Parathyroid adenoma (tissue), 2 donors: ENCODE data around the gene GRIK1.

ENCODE experiments used
- H2AFZ ChIP-seq: fragments of 300-600 bp; sonication (generic); one replicate; pipeline ENCODE4 v1.7.0; 2017; ENCODE audit warnings: antibody characterized with exemption, mild to moderate bottlenecking
- H3K27ac ChIP-seq: fragments of 300-600 bp; sonication (generic); one replicate; pipeline ENCODE4 v1.7.0; 2017
- H3K27me3 ChIP-seq: fragments of 300-600 bp; sonication (generic); one replicate; pipeline ENCODE4 v1.7.0; 2017; ENCODE audit warnings: low read length; ENCODE audit not compliant: control insufficient read depth, insufficient read depth
- H3K36me3 ChIP-seq: fragments of 300-600 bp; sonication (generic); one replicate; pipeline ENCODE4 v1.7.0; 2017; ENCODE audit warnings: low read length; ENCODE audit not compliant: control insufficient read depth, insufficient read depth
- H3K4me1 ChIP-seq: fragments of 300-600 bp; sonication (generic); one replicate; pipeline ENCODE4 v1.7.0; 2017; ENCODE audit warnings: control low read depth
- H3K4me2 ChIP-seq: fragments of 300-600 bp; sonication (generic); one replicate; pipeline ENCODE4 v1.7.0; 2017; ENCODE audit warnings: low read length
- H3K4me3 ChIP-seq: fragments of 300-600 bp; sonication (generic); one replicate; pipeline ENCODE4 v1.7.0; 2017; ENCODE audit warnings: low read depth, low read length
- H3K79me2 ChIP-seq: fragments of 300-600 bp; sonication (generic); one replicate; pipeline ENCODE4 v1.7.0; 2017; ENCODE audit warnings: control low read depth
- H3K9ac ChIP-seq: fragments of 300-600 bp; sonication (generic); one replicate; pipeline ENCODE4 v1.7.0; 2017; ENCODE audit warnings: mild to moderate bottlenecking
- H3K9me3 ChIP-seq: fragments of 300-600 bp; sonication (generic); one replicate; pipeline ENCODE4 v1.7.0; 2017; ENCODE audit warnings: low read length; ENCODE audit not compliant: control insufficient read depth
- CTCF ChIP-seq: fragments of 300-600 bp; sonication (generic); IDR thresholded peaks from one replicate; pipeline ENCODE4 v1.7.0; 2017; ENCODE audit warnings: antibody characterized with exemption, mild to moderate bottlenecking
- donor health status: primary hyperparathyroidism.

Gene GRIK1

DNA sequence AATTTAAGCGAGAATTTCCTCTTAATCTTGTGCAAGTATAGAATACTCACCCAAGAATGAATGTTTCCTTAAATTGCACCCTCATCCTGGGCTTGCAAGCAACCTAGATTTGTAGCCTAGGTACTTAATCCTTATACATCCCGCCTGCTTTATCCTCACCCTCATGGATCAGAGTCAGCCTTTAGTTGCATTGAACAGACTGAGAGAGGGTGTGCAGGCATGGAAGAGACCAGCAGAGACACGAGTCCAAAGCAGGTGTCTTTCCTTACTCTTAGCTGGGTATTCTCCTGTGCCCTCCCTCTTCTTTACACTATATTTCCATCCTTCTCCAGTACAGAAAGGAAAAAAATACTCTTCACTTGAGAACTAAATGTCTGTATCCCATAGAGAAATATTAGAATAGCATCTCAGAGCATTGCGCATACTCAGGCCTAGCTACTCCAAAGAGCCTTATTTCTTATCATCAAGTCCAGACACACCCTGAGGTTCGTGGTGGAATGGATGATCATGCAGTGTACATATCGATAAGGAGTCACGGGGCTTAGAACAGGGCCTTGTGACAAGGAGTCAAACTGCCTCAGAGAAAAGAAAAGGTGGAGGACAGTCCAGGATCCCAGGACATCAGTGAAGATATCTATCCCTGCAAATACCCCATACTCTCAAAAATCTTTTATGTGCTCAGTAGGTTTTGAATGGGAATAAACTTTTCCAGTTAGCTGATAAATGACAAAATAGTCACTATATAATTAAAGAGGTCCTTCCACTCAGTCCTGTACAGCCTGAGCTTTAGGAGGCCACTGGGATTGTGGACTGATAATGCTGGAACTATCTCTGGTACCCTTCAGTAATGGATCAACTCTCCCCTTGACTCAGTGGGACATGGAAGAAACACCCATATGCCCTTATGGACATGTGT lies 297.9 kb downstream of the GRIK1 start:
- TF ChIP-seq CTCF, result no peak
- Histone ChIP-seq H3K9ac (no peak overlapping the region), H3K4me3 (no peak overlapping the region), H3K27me3 (no peaks in the 10 kb centered on the region), H3K4me2 (no peak overlapping the region), H3K27ac (no peak overlapping the region), H3K4me1 (no peaks in the 10 kb centered on the region), H3K9me3 (no peaks in the 10 kb centered on the region), H3K36me3 (no peaks in the 10 kb centered on the region), H2AFZ (no peak overlapping the region), H3K79me2 (no peaks in the 10 kb centered on the region)

DNA sequence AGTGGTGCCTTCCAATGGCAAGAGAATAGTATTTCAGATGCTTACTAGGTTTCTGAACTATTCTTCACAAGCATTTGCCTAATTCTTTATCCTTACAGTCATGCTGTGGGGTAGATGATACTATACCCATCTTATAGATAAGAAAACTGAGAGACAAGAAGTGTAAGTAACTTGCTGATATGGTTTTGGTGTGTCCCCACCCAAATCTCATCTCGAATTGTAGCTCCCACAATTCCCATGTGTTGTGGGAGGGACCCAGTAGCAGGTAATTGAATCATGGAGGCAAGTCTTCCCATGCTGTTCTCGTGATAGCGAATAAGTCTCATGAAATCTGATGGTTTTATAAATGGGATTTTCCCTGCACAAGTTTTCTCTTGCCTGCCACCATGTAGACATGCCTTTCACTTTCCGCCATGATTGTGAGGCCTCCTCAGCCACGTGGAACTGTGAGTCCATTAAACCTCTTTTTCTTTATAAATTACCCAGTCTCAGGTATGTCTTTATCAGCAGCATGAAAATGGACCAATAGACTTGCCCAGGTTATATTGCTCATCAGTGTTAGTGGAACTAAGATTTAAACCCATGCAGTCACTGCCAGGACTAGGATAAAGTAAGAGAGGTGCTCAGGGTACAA lies 298.7 kb downstream of the GRIK1 start:
- Histone ChIP-seq H3K27me3 (no peaks in the 10 kb centered on the region), H3K4me1 (no peaks in the 10 kb centered on the region), H3K4me3 (no peak overlapping the region), H3K4me2 (no peak overlapping the region), H3K27ac (no peak overlapping the region), H2AFZ (no peak overlapping the region), H3K79me2 (no peaks in the 10 kb centered on the region), H3K36me3 (no peaks in the 10 kb centered on the region), H3K9me3 (no peaks in the 10 kb centered on the region), H3K9ac (no peak overlapping the region)
- no peak for TF ChIP-seq CTCF

DNA sequence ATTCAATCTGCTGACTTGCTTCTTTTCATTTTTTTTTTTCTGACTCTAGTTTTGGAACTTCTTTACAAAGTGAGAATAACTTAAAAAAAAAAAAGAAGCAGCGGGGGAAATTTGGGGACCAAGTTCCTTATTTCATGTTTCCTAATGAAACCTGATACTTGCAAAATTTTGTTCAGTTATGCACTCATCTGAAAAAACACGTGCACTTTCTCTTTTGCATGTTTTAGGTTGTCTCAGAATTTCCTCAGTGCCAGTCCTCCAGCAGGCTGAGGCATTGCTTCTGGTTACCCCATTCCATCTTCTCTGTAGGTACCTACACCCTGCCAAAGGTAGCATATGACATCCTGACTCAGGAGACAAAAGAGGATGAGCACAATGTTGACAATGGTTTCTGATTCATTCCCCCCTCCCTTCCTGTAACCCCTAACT lies 299.7 kb downstream of the GRIK1 start:
- Histone ChIP-seq H3K4me2 (no peak overlapping the region), H3K27me3 (no peaks in the 10 kb centered on the region), H3K27ac (no peak overlapping the region), H3K9me3 (no peaks in the 10 kb centered on the region), H3K79me2 (no peaks in the 10 kb centered on the region), H3K4me3 (no peak overlapping the region), H3K4me1 (no peaks in the 10 kb centered on the region), H3K36me3 (no peaks in the 10 kb centered on the region), H3K9ac (no peak overlapping the region), H2AFZ (no peak overlapping the region)
- no peak for TF ChIP-seq CTCF

DNA sequence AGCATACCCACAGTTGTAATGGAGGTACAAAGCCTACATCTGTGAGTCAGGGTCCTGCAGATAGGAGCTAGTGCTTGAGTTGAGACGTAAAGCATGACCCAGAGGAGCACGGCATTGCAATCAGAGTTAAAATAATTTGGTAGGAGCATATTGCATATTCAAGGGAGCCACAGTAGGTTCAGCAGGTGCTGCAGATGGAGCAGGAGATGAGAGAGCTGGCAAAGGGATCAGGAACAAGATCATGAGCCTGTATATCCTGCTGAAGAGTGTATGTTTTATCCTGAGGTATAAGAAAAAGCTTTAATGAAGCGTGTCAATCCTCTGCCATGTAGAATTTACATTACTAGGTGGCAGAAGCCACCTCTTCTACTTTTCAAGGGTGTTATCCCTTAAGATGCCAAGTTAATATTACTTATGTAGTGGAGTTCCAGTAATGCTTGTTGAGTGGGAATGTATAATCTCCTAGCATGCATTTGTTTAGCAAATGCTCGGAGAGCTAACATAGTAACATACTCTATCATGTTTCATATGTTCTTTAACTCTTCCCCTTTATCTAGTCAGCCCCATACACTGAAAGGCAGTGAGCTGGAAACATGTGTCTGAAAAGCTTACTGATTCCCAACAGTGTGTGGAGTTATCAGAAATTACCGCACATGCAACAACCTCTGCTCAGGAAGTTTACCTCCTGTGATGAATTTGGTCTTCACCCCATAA lies 300.3 kb downstream of the GRIK1 start:
- no peaks in the 10 kb centered on the region for H3K4me1 ChIP-seq
- H3K36me3 ChIP-seq, result no peaks in the 10 kb centered on the region
- no peak overlapping the region for H3K27ac ChIP-seq
- no peak overlapping the region for H3K9ac ChIP-seq
- H3K27me3 ChIP-seq, result no peaks in the 10 kb centered on the region
- H2AFZ ChIP-seq, result no peak overlapping the region
- no peak overlapping the region for H3K4me2 ChIP-seq
- H3K4me3 ChIP-seq, result no peak overlapping the region
- H3K79me2 ChIP-seq, result no peaks in the 10 kb centered on the region
- TF ChIP-seq CTCF, result no peak
- H3K9me3 ChIP-seq, result no peaks in the 10 kb centered on the region
